ENCODE data around the gene NKPD1.

Gene NKPD1, protein sequence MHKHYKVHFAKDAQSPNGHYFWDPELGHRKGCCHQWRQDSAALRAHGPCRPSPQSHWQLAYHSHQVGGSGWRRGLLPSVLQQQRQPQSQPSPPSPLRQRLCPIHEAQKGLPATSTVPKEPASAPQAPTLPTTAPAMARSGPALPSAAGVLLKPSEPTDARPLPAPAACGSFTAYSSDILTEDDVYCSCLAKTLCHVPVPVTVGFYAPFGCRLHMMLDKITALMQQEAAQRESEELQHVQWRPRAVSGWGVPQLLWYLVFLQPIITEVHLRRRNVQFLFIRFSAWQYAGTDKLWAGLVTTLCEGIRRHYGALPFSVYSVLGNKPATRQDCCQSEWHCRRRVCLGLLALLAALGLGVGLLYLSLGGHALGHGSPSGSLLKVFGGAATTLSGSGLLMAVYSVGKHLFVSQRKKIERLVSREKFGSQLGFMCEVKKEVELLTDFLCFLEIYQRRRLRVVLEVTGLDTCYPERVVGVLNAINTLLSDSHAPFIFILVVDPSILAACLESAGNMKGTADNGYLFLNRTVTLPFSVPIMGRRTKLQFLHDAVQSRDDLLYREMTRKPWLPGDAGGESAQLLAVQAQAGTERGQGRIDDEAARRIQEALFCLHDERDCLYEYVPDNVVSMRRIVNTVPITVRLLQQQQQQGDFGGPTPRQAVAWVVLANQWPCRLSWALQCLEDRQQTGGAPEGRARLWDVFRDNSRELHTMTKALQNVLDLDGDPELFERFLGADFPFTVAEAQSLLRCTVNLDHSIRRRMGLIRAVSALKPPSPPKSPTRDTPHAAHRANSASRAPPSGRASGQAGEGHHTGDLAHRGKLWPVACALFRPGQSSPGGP

DNA sequence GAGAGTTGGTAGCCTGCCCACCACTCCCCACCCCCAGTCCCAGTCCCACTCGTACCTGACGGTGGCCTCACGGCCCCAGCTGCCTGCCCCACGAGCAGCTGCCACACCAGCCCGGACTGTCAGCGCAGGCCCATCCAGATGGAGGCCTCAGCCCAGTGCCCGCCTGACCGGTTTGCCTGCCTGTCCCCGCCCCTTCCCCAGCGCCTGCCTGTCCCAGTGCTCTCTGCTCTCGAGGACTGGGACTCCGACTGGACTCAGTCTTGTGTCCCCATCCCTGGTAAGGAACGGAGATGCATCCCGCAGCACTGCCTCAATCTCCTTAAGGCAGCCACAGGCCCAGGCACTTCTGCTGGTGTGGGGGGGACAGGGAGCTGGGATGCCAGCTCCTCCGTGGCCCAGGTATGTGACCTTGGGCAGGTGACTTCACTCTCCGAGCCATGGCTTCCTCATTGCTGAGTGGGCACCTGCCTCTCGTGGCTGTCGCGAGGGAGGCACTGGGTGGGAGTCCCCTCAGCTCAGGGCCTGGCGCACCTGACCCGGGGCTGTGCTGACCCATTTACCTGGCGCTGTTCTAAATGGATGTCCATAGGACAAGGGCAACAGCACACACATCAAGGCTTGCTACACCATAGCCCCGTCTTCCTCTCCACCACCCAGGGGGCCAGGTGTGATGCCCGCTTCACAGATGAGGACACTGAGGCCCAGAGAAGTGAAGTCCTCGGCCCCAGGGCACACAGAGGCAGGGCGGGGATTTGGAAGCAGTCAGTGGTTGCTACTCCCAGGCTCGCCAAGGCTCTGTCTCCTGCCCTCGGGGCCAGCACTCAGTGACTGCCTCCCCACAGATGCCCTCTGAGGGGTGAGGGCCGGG lies at the start of gene NKPD1:
Gene NKPD1, minus strand, starts transcription at position 113 of the 868 bp plus-strand sequence. CDS start 832 bp downstream, outside the sequence.
- no peaks in the 10 kb centered on the region for H3K27me3 ChIP-seq (ENCODE audit: control insufficient read depth, insufficient read depth, low read length)
- peaks cover 2% of the 10 kb centered on the region for H3K4me1 ChIP-seq (ENCODE audit: control insufficient read depth, insufficient read depth, low read length)
- H3K9ac ChIP-seq (ENCODE audit: low read depth, low read length), result no peak within 1 kb of the TSS
- H3K36me3 ChIP-seq (ENCODE audit: control insufficient read depth, insufficient read depth, low read length), result no peaks in the 10 kb centered on the region
- H3K9me3 ChIP-seq (ENCODE audit: control insufficient read depth, insufficient read depth, low read length), result no peaks in the 10 kb centered on the region
- H3K4me3 ChIP-seq (ENCODE audit: low read depth, low read length), result no peak within 1 kb of the TSS

DNA sequence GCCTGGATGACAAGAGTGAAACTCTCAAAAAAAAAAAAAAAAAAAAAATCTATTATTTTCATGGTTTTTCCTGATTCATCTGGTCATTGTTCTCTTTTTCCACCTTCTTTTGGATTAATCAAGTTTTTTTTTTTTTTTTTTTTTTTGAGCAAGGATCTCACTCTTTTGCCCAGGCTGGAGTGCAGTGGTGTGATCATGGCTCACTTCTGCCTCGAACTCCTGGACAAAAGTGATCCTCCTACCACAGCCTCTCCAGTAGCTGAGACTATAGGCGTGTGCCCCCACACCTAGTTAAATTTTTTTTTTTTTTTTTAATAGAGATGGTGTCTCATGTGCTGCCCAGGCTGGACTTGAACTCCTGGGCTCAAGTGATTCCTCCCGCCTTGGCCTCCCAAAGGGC lies 45.5 kb upstream of the NKPD1 start:
- Histone ChIP-seq H3K9ac (ENCODE audit: low read depth, low read length) (no peak overlapping the region), H3K9me3 (ENCODE audit: control insufficient read depth, insufficient read depth, low read length) (no peaks in the 10 kb centered on the region), H3K36me3 (ENCODE audit: control insufficient read depth, insufficient read depth, low read length) (no peaks in the 10 kb centered on the region), H3K4me3 (ENCODE audit: low read depth, low read length) (no peak overlapping the region), H3K4me1 (ENCODE audit: control insufficient read depth, insufficient read depth, low read length) (no peaks in the 10 kb centered on the region), H3K27me3 (ENCODE audit: control insufficient read depth, insufficient read depth, low read length) (no peaks in the 10 kb centered on the region)

DNA sequence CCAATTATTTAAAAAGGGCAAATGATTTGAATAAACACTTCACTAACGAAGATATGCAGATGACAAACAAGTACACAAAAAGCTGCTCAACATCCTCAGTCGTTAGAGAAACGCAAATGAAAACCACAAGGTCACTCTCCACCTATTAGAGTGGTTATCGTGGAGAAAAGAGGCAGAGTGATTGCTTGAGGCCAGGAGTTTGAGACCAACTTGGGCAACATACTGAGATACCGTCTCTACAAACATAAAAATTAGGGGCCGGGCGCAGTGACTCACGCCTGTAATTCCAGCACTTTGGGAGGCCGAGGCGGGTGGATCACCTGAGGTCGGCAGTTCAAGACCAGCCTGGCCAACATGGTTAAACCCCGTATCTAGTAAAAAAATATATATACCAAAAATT lies 45.0 kb upstream of the NKPD1 start:
- Histone ChIP-seq H3K9me3 (ENCODE audit: control insufficient read depth, insufficient read depth, low read length) (no peaks in the 10 kb centered on the region), H3K36me3 (ENCODE audit: control insufficient read depth, insufficient read depth, low read length) (no peaks in the 10 kb centered on the region)

DNA sequence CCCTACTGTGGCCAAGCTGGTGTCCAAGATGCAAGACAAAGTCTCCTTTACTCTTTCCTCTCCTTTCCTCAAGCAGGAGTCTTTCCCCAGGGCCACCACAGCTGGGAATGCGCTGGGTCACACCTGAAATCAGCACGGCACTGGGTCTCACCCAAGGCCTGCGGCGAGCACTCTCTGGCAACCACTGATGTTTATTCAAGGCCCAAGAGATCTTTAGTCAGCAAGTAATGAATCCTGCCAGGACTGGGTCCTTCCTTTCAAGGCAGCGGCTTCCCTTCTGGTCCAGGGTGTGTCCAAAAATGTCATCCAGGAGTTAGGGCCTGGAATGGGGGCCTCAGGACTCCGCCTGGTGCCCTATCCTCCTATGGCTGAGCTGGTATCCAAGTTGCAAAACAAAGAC lies 41.9 kb upstream of the NKPD1 start:
- no peaks in the 10 kb centered on the region for H3K27me3 ChIP-seq (ENCODE audit: control insufficient read depth, insufficient read depth, low read length)
- H3K9me3 ChIP-seq (ENCODE audit: control insufficient read depth, insufficient read depth, low read length), result no peaks in the 10 kb centered on the region
- no peak overlapping the region for H3K9ac ChIP-seq (ENCODE audit: low read depth, low read length)

More for the DNA sequence above, 45.0 kb upstream of the NKPD1 start:
- Histone ChIP-seq H3K9ac (ENCODE audit: low read depth, low read length) (no peak overlapping the region), H3K4me3 (ENCODE audit: low read depth, low read length) (no peak overlapping the region), H3K27me3 (ENCODE audit: control insufficient read depth, insufficient read depth, low read length) (no peaks in the 10 kb centered on the region), H3K4me1 (ENCODE audit: control insufficient read depth, insufficient read depth, low read length) (no peaks in the 10 kb centered on the region)

DNA sequence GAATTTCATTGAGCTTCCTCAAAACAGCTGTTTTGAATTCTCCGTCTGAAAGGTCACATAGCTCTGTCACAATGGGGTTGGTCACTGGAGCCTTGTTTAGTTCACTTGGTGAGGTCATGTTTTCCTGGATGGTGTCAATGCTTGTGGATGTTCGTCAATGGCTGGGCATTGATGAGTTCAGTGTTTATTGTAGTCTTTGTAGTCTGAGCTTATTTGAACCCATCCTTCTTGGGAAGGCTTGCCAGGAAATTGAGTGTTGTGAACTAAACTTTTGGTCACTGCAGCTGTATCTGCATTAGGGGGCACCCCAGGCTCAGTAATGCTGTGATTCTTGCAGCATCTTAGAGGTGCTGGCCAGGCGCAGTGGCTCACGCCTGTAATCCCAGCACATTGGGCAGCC lies 39.8 kb upstream of the NKPD1 start:
- Histone ChIP-seq H3K4me1 (ENCODE audit: control insufficient read depth, insufficient read depth, low read length) (no peaks in the 10 kb centered on the region), H3K36me3 (ENCODE audit: control insufficient read depth, insufficient read depth, low read length) (no peaks in the 10 kb centered on the region), H3K4me3 (ENCODE audit: low read depth, low read length) (no peak overlapping the region), H3K9ac (ENCODE audit: low read depth, low read length) (no peak overlapping the region), H3K27me3 (ENCODE audit: control insufficient read depth, insufficient read depth, low read length) (no peaks in the 10 kb centered on the region), H3K9me3 (ENCODE audit: control insufficient read depth, insufficient read depth, low read length) (no peaks in the 10 kb centered on the region)

More for the DNA sequence above, 41.9 kb upstream of the NKPD1 start:
- Histone ChIP-seq H3K36me3 (ENCODE audit: control insufficient read depth, insufficient read depth, low read length) (no peaks in the 10 kb centered on the region), H3K4me3 (ENCODE audit: low read depth, low read length) (no peak overlapping the region), H3K4me1 (ENCODE audit: control insufficient read depth, insufficient read depth, low read length) (no peaks in the 10 kb centered on the region)

DNA sequence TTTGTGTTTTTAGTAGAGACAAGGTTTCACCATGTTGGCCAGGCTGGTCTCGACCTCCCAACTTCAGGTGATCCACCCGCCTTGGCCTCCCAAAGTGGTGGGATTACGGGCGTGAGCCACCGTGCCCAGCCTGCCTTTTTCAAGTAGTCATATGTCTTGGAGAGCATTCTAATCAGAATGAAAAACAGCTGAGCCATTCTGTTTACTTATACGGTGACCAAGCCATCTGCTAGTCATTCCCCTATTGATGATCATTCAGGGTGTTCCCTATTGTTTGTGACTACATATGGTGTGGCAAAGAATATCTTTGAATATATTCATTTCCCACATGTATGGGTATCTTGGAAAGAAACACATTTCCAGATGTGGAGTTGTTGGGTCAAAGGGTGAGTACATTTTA lies 35.0 kb upstream of the NKPD1 start:
- H3K9me3 ChIP-seq (ENCODE audit: control insufficient read depth, insufficient read depth, low read length), result no peaks in the 10 kb centered on the region
- H3K36me3 ChIP-seq (ENCODE audit: control insufficient read depth, insufficient read depth, low read length), result no peaks in the 10 kb centered on the region
- no peaks in the 10 kb centered on the region for H3K27me3 ChIP-seq (ENCODE audit: control insufficient read depth, insufficient read depth, low read length)
- H3K4me1 ChIP-seq (ENCODE audit: control insufficient read depth, insufficient read depth, low read length), result no peaks in the 10 kb centered on the region
- no peak overlapping the region for H3K4me3 ChIP-seq (ENCODE audit: low read depth, low read length)
- H3K9ac ChIP-seq (ENCODE audit: low read depth, low read length), result no peak overlapping the region

DNA sequence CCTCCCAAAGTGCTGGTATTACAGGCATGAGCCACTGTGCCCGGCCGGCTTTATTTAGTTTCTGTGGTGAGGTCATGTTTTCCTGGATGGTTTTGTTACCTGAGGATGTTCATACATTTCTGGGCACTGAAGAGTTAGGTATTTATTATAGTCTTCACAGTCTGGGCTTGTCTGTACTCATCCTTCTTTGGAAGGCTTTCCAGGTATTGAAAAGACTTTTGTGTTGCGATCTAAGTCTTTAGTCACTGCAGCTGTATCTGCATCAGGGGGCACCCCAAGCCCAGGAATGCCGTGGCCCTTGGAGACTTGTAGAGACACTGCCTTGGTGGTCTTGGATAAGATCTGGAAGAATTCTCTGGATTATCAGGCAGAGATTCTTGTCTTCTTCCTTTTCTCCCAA lies 30.6 kb upstream of the NKPD1 start:
- H3K4me1 ChIP-seq (ENCODE audit: control insufficient read depth, insufficient read depth, low read length), result no peaks in the 10 kb centered on the region
- no peak overlapping the region for H3K9ac ChIP-seq (ENCODE audit: low read depth, low read length)
- H3K27me3 ChIP-seq (ENCODE audit: control insufficient read depth, insufficient read depth, low read length), result peaks cover 4% of the 10 kb centered on the region
- no peaks in the 10 kb centered on the region for H3K36me3 ChIP-seq (ENCODE audit: control insufficient read depth, insufficient read depth, low read length)
- no peak overlapping the region for H3K4me3 ChIP-seq (ENCODE audit: low read depth, low read length)
- no peaks in the 10 kb centered on the region for H3K9me3 ChIP-seq (ENCODE audit: control insufficient read depth, insufficient read depth, low read length)

DNA sequence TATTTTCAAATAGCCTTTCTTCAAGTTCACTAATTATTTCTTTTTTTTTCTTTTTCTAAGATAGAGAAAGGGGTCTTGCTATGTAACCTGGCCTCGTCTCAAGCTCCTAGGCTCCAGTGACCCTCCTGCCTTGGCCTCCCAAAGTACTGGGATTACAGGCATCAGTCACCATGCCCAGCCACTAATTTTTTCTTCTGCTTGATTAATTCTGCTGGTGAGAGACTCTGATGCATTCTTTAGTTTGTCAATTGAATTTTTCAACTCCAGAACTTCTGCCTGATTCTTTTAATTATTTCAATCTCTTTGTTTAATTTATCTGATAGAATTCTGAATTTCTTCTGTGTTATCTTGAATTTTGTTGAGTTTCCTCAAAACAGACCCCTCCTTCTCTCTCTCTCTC lies 29.2 kb upstream of the NKPD1 start:
- Histone ChIP-seq H3K9me3 (ENCODE audit: control insufficient read depth, insufficient read depth, low read length) (no peaks in the 10 kb centered on the region), H3K27me3 (ENCODE audit: control insufficient read depth, insufficient read depth, low read length) (peaks cover 6% of the 10 kb centered on the region), H3K36me3 (ENCODE audit: control insufficient read depth, insufficient read depth, low read length) (no peaks in the 10 kb centered on the region), H3K9ac (ENCODE audit: low read depth, low read length) (no peak overlapping the region), H3K4me3 (ENCODE audit: low read depth, low read length) (no peak overlapping the region), H3K4me1 (ENCODE audit: control insufficient read depth, insufficient read depth, low read length) (no peaks in the 10 kb centered on the region)

DNA sequence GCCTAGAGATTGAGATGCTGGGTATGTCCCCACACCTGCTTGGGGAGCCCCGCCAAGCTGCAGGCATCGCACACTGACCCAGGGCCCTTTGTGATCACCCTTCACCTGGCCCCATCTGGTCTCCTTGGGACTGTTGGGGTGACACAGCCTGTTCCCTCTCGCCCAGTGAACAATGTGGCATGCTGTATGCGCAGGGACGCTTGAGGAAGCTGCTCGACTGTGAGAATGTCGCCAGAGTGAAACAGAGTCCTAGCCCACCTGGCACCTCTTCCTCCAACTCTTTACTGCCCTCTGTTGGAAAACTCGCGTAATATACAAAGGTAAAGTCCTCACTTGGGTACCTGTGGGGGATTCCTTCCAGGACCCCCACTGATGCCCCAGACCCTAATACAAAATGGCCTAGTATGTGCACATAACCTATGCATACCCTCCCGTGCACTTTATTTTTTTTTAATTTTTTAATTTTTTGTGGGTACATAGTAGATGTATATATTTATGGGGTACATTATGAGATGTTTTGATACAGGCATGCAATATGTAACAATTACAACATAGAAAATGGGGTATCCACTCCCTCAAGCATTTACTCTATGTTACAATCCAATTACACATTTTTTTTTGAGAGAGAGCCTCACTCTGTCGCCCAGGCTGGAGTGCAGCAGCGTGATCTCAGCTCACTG lies 26.8 kb upstream of the NKPD1 start:
- Histone ChIP-seq H3K9ac (ENCODE audit: low read depth, low read length) (no peak overlapping the region), H3K27me3 (ENCODE audit: control insufficient read depth, insufficient read depth, low read length) (peaks cover 6% of the 10 kb centered on the region), H3K36me3 (ENCODE audit: control insufficient read depth, insufficient read depth, low read length) (no peaks in the 10 kb centered on the region), H3K9me3 (ENCODE audit: control insufficient read depth, insufficient read depth, low read length) (no peaks in the 10 kb centered on the region), H3K4me1 (ENCODE audit: control insufficient read depth, insufficient read depth, low read length) (no peaks in the 10 kb centered on the region), H3K4me3 (ENCODE audit: low read depth, low read length) (no peak overlapping the region)

DNA sequence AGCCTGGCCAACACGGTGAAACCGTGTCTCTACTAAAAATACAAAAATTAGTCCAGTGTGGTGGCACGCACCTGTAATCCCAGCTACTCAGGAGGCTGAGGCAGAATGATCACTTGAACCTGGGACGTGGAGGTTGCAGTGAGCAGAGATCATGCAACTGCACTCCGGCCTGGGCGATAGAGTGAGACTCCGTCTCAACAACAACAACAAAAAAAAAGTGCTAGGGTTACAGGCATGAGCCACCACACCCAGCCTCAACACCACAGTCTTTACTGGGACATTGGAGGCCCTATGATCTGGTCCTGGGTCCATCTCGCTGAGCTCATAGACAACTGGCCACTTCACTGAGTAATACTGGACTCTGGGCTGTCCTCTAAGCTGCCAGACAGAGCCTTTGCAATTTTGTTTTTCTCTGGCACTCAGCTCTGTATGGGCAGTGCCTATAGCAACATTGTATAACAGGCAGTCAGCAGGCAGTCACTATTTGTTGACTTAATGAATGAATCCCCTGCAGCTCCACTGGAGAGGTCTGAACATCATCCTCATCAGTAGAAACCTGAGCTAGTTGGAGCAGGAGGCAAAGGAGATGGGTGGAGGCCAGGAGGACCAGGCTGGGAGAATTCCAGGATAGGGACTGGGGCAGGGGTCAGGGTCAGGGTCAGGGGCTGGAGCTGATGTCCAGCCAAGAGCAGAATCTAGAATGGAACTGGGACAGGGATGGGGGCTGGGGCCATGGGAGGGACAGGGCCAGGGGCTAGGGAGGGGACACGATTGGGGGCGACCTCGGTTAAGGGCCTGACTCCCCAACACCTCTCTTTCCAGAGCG lies 25.9 kb upstream of the NKPD1 start:
- Histone ChIP-seq H3K36me3 (ENCODE audit: control insufficient read depth, insufficient read depth, low read length) (no peaks in the 10 kb centered on the region), H3K4me3 (ENCODE audit: low read depth, low read length) (no peak overlapping the region), H3K4me1 (ENCODE audit: control insufficient read depth, insufficient read depth, low read length) (no peaks in the 10 kb centered on the region), H3K27me3 (ENCODE audit: control insufficient read depth, insufficient read depth, low read length) (peaks cover 6% of the 10 kb centered on the region), H3K9me3 (ENCODE audit: control insufficient read depth, insufficient read depth, low read length) (no peaks in the 10 kb centered on the region), H3K9ac (ENCODE audit: low read depth, low read length) (no peak overlapping the region)

Data from iPS-15b (cell line).